Measurements from ENCODE around the gene IZUMO2. TPM values are rescaled to one million over a fixed set of nuclear protein-coding genes. Genes with fewer than 3 reads are reported as not detected.
A peak's percentile ranks its signal among the peaks of the same experiment; 100 is the strongest.

IZUMO2 gene
- total and polyA plus RNA-seq, 9 of the 15 experiments (the other 6 are each of a cell fraction or from before 2014, with no cell fraction given): not detected

- no peak for ATAC-seq
- Histone ChIP-seq H3K27ac (ENCODE audit: extremely low read depth, low read depth, low read length) (no peak overlapping the region), H4K20me1 (replicated peaks; ENCODE audit: control insufficient read depth, insufficient read depth, low read length) (no peaks in the 10 kb centered on the region; the same call in 1 of the 2 replicates), H3K79me2 (ENCODE audit: control insufficient read depth, insufficient read depth, low read length) (no peaks in the 10 kb centered on the region), H3K4me1 (replicated peaks in 1 of 2; ENCODE audit: control insufficient read depth in 2 of 2, insufficient read depth in 2 of 2, low read length in 2 of 2) (peaks cover 0 to 14% of the 10 kb centered on the region in 2 experiments; a peak in 2 of 5 replicates), H3K9me1 (ENCODE audit: control insufficient read depth, insufficient read depth, low read length) (no peaks in the 10 kb centered on the region), H3K9ac (ENCODE audit: insufficient read depth in 1 of 2, low read depth in 2 of 2, low read length in 2 of 2) (no peak overlapping the region), H3K36me3 (ENCODE audit: control insufficient read depth, insufficient read depth, low read length) (no peaks in the 10 kb centered on the region), H2AFZ (ENCODE audit: low read depth, low read length) (no peak overlapping the region), H3K4me2 (ENCODE audit: insufficient read depth, low read length) (no peak overlapping the region), H3K4me3 (no peak overlapping the region), H3K27me3 (ENCODE audit: control insufficient read depth in 2 of 2, insufficient read depth in 2 of 2, low read length in 2 of 2) (peaks cover 4 to 8% of the 10 kb centered on the region in 2 experiments; a peak in 1 of 5 replicates), H3K9me3 (replicated peaks; ENCODE audit: control insufficient read depth, insufficient read depth, low read depth, low read length) (no peaks in the 10 kb centered on the region)
- in situ Hi-C loops (cut with MboI) (no loop called here), intact Hi-C loops (cut with micrococcal nuclease) (no loop called here)
- no TSS peak for BruUV-seq (replicated peaks)
- no peak for FAIRE-seq
- no peak for TF ChIP-seq ZFPM2 (CRISPR knock-in tag; IDR thresholded peaks at IDR 0.05)
- TF ChIP-seq ZNF121 (CRISPR knock-in tag; conservative IDR thresholded peaks at IDR 0.05): peak; percentile 61
- DNase-seq (ENCODE audit: extremely low read depth in 1 of 4, low spot score in 3 of 4): no peak
- 21% methylated on average over 7 of the region's 7 CpGs for WGBS (ENCODE audit: insufficient coverage, low coverage, missing lambda C conversion rate)
- POLR2A ChIA-PET: interaction anchor here (0.9 kb wide), 1 partner anchor 13 kb away, joined by 4 read pairs; no protein-coding TSS in a partner anchor
- CTCF ChIA-PET (ENCODE audit: low intra/inter-chr PET ratio): no interaction called here
Observed at GRCh38 chr19:50209131-50209530, 46.0 kb upstream of the IZUMO2 start.

GRCh38 chr19:50207730-50208129, 44.6 kb upstream of the IZUMO2 start:
- WGBS (ENCODE audit: insufficient coverage, low coverage, missing lambda C conversion rate): 0% methylated on average over 2 of the region's 2 CpGs
- H3K4me3 ChIP-seq: no peak overlapping the region
- no TSS peak for BruUV-seq (replicated peaks)
- no peak for DNase-seq (ENCODE audit: extremely low read depth in 1 of 4, low spot score in 3 of 4)
- ChIA-PET POLR2A (no interaction called here), CTCF (ENCODE audit: low intra/inter-chr PET ratio) (no interaction called here)
- ATAC-seq: no peak
- H3K27ac ChIP-seq (ENCODE audit: extremely low read depth, low read depth, low read length): no peak overlapping the region
- H3K4me2 ChIP-seq (ENCODE audit: insufficient read depth, low read length): no peak overlapping the region
- H3K9ac ChIP-seq (ENCODE audit: insufficient read depth in 1 of 2, low read depth in 2 of 2, low read length in 2 of 2): no peak overlapping the region
- in situ Hi-C loops (cut with MboI) (no loop called here), intact Hi-C loops (cut with micrococcal nuclease) (no loop called here)
- no peaks in the 10 kb centered on the region; the same call in 1 of the 2 replicates for H4K20me1 ChIP-seq (replicated peaks; ENCODE audit: control insufficient read depth, insufficient read depth, low read length)
- no peaks in the 10 kb centered on the region for H3K79me2 ChIP-seq (ENCODE audit: control insufficient read depth, insufficient read depth, low read length)
- H3K4me1 ChIP-seq (replicated peaks in 1 of 2; ENCODE audit: control insufficient read depth in 2 of 2, insufficient read depth in 2 of 2, low read length in 2 of 2): peaks cover 0 to 24% of the 10 kb centered on the region in 2 experiments; a peak in 2 of 5 replicates
- H2AFZ ChIP-seq (ENCODE audit: low read depth, low read length): no peak overlapping the region
- H3K36me3 ChIP-seq (ENCODE audit: control insufficient read depth, insufficient read depth, low read length): no peaks in the 10 kb centered on the region
- no peak for FAIRE-seq
- H3K9me3 ChIP-seq (replicated peaks; ENCODE audit: control insufficient read depth, insufficient read depth, low read depth, low read length): no peaks in the 10 kb centered on the region
- H3K27me3 ChIP-seq (ENCODE audit: control insufficient read depth in 2 of 2, insufficient read depth in 2 of 2, low read length in 2 of 2): peaks cover 4 to 8% of the 10 kb centered on the region in 2 experiments; a peak in 1 of 5 replicates
- no peaks in the 10 kb centered on the region for H3K9me1 ChIP-seq (ENCODE audit: control insufficient read depth, insufficient read depth, low read length)
- TF ChIP-seq RBM25 (IDR thresholded peaks at IDR 0.05; ENCODE audit: low read depth, low read length, severe bottlenecking): peak; percentile 76
- no peak for TF ChIP-seq ARID3A (IDR thresholded peaks at IDR 0.05; ENCODE audit: borderline replicate concordance, low read depth, low read length)
- TF ChIP-seq BCOR (IDR thresholded peaks at IDR 0.05): peak; percentile 26; the same call in 1 of the 2 replicates
